Islet of Langerhans (tissue), 1 donor: Measurements from ENCODE around the gene APOL6.
A peak's percentile ranks its signal among the peaks of the same experiment; 100 is the strongest.
"Not testable (repeated sequence)": the region's sequence is repeated elsewhere in the genome, so short reads cannot be mapped to it uniquely, and the experiment has no call there.

ENCODE experiments used
- FAIRE-seq: peaks from one replicate; lab custom pipeline; 2011; peaks lifted over from hg19 to GRCh38; lab: Jason Lieb, UNC

The APOL6 gene

GRCh38 chr22:35618427-35619223, 29.6 kb upstream of the APOL6 start:
- FAIRE-seq: no peak

GRCh38 chr22:35619336-35620094, 28.7 kb upstream of the APOL6 start:
- no peak for FAIRE-seq

GRCh38 chr22:35620624-35621251, 27.5 kb upstream of the APOL6 start:
- FAIRE-seq: peak; percentile 68

DNA sequence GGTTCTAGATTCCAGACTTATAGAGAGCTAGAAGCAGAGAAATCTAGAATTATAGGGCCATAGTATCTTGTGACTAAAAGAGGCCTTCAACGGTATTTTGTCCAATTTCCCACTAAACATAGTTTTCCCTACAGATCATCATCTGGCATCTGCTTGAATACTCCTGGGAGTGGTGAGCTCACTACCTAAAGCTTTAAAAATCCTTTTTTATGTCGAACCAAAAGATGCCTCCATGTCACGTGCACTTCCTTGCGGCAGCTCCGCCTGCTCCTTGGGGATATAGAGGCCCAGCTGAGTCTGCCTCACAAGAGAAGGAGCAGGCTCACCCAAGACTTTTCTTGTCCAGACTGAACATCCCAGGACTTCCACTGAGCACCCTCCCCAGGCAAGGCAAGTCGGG, 26.8 kb upstream of the APOL6 start:
- FAIRE-seq: no peak

- no peak for FAIRE-seq
Observed at GRCh38 chr22:35622191-35622913, 25.9 kb upstream of the APOL6 start.

- not testable (repeated sequence) for FAIRE-seq
Observed at GRCh38 chr22:35623885-35624284, 24.4 kb upstream of the APOL6 start.

- no peak for FAIRE-seq
Observed at GRCh38 chr22:35624547-35624946, 23.7 kb upstream of the APOL6 start.

DNA sequence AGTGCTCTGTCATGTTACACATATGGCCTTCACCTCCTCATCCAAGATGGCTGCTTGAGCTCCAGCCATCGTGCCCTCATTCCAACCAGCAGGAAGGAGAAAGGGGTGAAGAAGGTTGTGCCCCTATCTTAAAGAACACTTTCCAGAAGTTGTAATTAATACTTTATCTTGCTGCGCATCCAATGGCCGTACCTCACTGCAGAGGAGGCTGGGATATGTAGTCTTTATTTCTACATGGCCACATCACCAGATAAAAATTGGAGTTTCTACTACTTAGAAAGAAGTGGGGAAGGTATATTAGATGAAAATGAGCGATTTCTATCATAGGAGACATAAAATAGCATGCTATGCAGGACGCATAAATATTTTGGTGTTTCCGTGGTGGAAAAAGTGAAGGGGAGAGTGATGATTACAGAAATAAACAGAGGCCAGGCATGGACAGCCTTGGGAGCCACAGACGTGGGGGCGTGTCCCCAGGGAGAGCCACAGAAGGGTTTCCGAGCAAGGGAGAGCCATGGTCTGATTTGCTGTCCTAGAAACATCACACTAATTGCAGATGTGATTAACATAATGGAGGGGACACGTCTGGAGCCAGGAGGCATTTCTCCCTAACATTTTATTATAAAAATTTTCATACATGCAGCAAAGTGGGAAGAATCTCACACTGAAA, 22.3 kb upstream of the APOL6 start:
- FAIRE-seq: no peak

DNA sequence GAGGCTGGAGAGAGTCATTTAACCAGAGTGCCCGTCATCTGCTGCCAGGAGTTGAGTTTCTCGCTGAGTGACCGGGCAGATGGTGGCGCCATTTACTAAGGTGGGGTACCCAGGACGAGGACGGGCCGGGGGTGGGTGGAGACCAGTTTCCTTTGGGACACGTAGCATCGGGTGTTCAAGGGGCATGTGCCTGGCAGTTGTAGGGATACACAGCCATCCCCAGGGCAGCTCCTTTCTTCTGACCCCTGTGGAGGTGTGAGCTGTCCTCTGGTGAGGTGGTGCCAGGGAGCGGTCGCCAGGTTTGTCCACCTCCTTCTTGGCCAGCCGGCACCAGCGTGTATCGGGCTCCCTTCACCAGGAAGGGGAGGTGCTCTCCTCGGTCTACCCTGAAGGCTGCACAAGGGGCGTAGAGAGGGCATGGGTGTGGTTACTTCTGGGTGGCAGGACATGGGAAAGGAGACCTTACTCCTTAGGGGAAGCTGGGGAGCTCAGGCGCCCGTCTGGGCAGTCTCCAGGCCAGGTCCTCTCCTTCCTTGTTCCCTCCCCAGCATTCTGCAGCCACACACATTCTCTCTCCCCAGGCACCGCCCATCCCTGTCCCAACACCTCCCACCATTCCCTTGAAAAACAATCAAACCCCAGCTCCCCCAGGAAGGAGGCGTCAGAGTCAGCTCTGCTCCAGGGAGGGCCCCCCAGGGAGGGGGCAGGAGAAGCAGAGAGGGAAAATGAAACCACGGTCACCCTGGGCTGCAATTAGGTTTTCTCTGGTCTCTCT, 20.8 kb upstream of the APOL6 start:
- FAIRE-seq: peak; percentile 49

DNA sequence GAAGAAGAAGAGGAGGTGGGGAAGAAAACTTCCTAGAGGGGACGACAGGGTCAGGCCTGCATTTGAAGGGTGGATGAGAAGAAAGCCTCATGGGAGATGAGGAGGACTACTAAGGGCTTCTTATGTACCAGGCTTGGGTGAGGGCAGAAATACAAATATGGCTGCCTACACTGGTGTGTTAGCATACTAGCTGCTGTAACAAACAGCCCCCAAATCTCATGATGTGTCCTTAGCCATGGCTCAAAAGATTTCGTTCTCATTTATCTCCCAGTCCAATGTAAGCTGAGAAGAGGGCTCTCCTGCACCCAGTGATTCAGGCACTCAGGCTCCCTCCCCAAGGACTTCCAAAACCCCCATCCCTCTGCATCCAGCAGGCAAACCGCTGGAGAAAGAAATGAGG, 19.5 kb upstream of the APOL6 start:
- FAIRE-seq: no peak

GRCh38 chr22:35629406-35630216, 18.6 kb upstream of the APOL6 start:
- FAIRE-seq: no peak

- no peak for FAIRE-seq
Observed at GRCh38 chr22:35630387-35630793, 17.9 kb upstream of the APOL6 start.

DNA sequence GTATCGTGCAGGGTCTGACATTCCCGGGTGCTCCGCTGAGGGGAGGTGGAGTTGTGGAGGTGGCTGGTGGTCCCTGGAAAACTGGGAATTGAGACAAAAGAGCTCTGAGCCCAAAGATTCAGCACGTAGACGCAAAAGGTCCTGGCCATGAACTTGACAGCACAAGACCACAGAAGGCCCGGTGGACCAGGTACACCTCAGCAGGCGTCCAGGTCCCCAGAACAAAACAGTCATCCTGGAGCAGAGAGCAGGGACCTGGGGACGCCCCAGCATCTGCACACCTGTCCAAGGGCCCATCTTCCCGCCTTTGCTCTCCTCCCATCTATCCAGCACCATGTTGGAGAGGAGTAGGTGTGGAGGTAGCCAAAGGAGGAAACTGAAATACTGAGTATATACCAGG, 17.4 kb upstream of the APOL6 start:
- FAIRE-seq: no peak

GRCh38 chr22:35631597-35631996, 16.6 kb upstream of the APOL6 start:
- no peak for FAIRE-seq

- FAIRE-seq: no peak
Observed at GRCh38 chr22:35632935-35633334, 15.3 kb upstream of the APOL6 start.

DNA sequence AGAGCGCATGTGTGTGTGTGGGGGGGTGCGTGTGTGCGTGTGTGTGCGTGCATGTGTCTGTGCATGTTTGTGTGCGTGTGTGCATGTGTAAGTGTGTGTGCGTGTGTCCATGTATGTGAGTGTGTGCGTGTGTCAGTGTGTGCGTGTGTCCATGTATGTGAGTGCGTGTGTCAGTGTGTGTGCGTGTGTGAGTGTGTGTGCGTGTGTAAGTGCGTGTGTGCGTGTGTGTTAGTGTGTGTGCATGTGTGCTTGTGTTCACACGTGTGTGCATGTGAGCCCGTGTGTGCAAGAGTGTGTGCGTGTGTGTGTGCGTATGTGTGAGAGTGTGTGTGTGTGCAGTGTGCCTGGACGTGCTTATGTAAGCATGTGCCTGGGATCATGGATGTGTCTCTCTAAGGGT, 14.7 kb upstream of the APOL6 start:
- FAIRE-seq: no peak

DNA sequence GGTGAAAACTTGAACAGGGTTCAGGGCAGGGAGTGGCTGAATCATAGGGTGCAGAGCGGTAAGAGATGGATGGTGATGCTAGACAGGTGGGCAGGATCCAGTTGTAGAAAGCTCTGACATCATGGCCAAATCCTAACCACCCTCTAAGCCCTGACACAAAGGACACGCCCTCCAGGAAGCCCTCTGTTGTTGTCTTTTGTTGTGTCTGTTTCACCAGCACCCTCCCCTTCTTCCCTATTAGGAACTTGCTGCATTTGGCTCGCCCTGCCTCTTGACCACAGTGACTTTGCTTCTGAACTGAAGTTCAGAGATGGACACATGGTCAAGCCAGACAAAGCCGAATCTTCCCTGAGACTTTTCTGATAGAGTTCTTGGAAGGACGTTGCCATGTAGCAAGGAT, 14.2 kb upstream of the APOL6 start:
- FAIRE-seq: no peak

DNA sequence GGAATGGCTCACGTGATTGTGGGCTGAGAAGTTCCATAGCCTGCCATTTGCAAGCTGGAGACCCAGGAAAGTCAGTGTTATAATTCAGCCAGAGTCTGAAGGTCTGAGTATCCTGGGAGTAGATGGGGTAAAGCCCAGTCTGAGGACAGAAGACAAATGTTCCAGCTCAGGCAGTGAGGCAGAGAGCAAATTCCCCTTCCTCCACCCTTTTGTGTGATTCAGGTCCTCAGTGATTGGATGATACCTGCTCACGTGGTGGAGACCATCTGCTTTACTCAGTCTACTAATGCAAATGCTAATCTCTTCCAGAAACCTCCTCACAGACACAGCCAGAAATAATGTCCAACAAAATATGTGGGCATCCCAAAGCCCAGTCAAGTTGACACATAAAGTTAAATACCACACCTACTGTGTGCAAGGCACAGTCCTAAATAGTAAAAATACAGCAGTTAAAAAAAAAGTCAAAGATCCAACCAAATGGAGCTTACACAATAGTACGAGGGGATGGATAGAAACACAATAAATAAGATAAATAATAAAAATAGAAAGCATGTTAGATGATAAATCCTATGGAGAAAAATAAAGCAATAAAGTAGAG, 13.2 kb upstream of the APOL6 start:
- FAIRE-seq: no peak

DNA sequence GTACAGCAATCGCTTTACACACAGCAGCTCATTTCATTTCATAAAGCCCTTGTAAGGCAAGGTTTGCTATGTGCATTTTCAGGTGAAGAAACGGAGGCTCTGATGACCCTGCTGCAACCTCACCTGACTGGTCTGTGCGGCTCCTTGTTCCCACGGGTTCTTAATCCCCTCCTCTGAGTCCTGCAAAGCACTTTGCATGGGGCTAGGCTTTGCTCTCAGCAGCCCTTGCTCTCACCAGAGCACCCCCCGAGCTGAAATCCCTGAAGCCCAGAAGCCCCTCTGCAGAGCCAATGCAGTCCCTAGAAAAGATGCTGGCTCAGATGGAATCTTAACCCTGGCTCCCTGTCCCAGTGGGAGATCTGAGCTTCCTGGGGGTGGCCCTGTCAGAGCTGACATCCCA, 11.0 kb upstream of the APOL6 start:
- FAIRE-seq: no peak

DNA sequence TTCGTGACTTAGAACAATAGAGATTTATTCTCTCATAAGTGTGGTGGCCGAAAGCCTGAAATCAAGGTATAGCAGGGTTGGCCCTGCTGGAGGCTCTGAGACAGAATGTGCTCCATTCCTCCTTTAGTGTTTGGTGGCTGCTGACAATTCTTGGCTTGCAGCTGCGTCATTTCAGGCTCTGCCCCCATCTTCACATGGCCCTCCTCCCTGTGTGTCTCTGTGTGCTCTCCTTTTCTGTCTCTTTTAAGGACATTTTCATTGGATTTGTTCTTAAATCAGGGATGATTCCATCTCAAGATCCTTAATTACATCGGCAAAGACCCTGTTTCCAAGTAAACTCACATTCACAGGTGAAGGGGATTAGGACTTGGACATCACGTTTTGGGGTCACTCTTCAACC, 10.2 kb upstream of the APOL6 start:
- FAIRE-seq: no peak
